Activated CD4-positive, alpha-beta T cell treated with anti-CD3 and anti-CD28 coated beads, Interleukin-2, amount 50 U/mL, for 1 hour (primary cell): ENCODE results near the gene MPZL1.
"Not testable (repeated sequence)": the region's sequence is repeated elsewhere in the genome, so short reads cannot be mapped to it uniquely, and the experiment has no call there.

ENCODE experiments used
- DNase-seq: peaks from one replicate; pipeline ENCODE4 v3.0.0-alpha.2; 2020

MPZL1 gene

GRCh38 chr1:167819849-167820683, 98.3 kb downstream of the MPZL1 start:
- DNase-seq = no peak

- no peak for DNase-seq
Measured at GRCh38 chr1:167820684-167821355, 99.0 kb downstream of the MPZL1 start.

GRCh38 chr1:167821356-167821685, 99.5 kb downstream of the MPZL1 start:
- DNase-seq = no peak

GRCh38 chr1:167821969-167822685, 100.3 kb downstream of the MPZL1 start:
- DNase-seq = no peak

GRCh38 chr1:167824163-167824794, 102.5 kb downstream of the MPZL1 start:
- no peak for DNase-seq

- DNase-seq = no peak
Measured at GRCh38 chr1:167825419-167826079, 103.8 kb downstream of the MPZL1 start.

GRCh38 chr1:167826127-167826526, 104.3 kb downstream of the MPZL1 start:
- DNase-seq = no peak

- DNase-seq = no peak
Measured at GRCh38 chr1:167829868-167830267, 108.1 kb downstream of the MPZL1 start.

- not testable (repeated sequence) for DNase-seq
Measured at GRCh38 chr1:167830668-167831067, 108.9 kb downstream of the MPZL1 start.

GRCh38 chr1:167832693-167833092, 110.9 kb downstream of the MPZL1 start:
- DNase-seq = no peak

- no peak for DNase-seq
Measured at GRCh38 chr1:167833904-167834303, 112.1 kb downstream of the MPZL1 start.

- no peak for DNase-seq
Measured at GRCh38 chr1:167836197-167836596, 114.4 kb downstream of the MPZL1 start.

GRCh38 chr1:167837326-167837725, 115.5 kb downstream of the MPZL1 start:
- no peak for DNase-seq

GRCh38 chr1:167839009-167839408, 117.2 kb downstream of the MPZL1 start:
- DNase-seq = no peak
